K562 (cell line): ENCODE results near the gene MINDY4. TPM values are rescaled to one million over a fixed set of nuclear protein-coding genes. Genes with fewer than 3 reads are reported as not detected.

Source experiments
- ATAC-seq: fragments of 200-7000 bp; cut with Tn5 transposase; 3 replicates; pipeline ENCODE4 v1.9.1; 2020; ENCODE audit warnings: moderate library complexity
- BruUV-seq: library from RNA; stranded (reverse); fragments of 400-500 nt; replicated peaks from 2 replicates; lab custom pipeline; 2021; lab: Mats Ljungman, UMichigan
- CTCF ChIA-PET: fragments of 300-600 bp; formaldehyde crosslinking; extraction: SDS; loops from one replicate; lab custom pipeline; 2021; ENCODE audit warnings: low intra/inter-chr PET ratio; lab: Yijun Ruan, JAX
- POLR2A ChIA-PET: fragments of 300-600, 350-650 bp; sonication (Branson Sonifier 250); formaldehyde crosslinking; extraction: SDS; loops from one replicate; lab custom pipeline; 2021; ENCODE audit warnings: antibody characterized with exemption, inconsistent platforms; lab: Yijun Ruan, JAX
- DNase-seq, 4 experiments: peaks; one replicate each; pipeline versions ENCODE4 v3.0.0 to v3.0.0-alpha.2; 2011 to 2018; ENCODE audit warnings: low spot score in 3 of 4, mixed read lengths in 3 of 4; ENCODE audit errors: extremely low read depth in 1 of 4
- FAIRE-seq: peaks from 2 replicates; lab custom pipeline; 2011; peaks lifted over from hg19 to GRCh38; lab: Jason Lieb, UNC
- H2AFZ ChIP-seq: 2 replicates; pipeline ENCODE4 v1.6.0; 2011; ENCODE audit warnings: low read depth, low read length, control low read depth, inconsistent platforms
- H3K27ac ChIP-seq: fragments of 200-600 bp; 3 replicates; pipeline ENCODE4 v1.8.0; 2011; ENCODE audit warnings: low read depth, mild to moderate bottlenecking, control low read depth, inconsistent platforms, low read length, moderate library complexity, mixed read lengths; ENCODE audit errors: extremely low read depth
- H3K27me3 ChIP-seq, 2 experiments: fragments of 300-600 bp in 1 of 2; 2 replicates in 1 of 2; 3 replicates in 1 of 2; pipeline versions ENCODE4 v1.6.0 to v1.8.0; 2011; ENCODE audit warnings: inconsistent platforms in 2 of 2, low read length in 2 of 2, mild to moderate bottlenecking in 1 of 2, mixed read lengths in 1 of 2, moderate library complexity in 1 of 2; ENCODE audit not compliant: control insufficient read depth in 2 of 2, insufficient read depth in 2 of 2
- H3K36me3 ChIP-seq: fragments of 300-600 bp; 3 replicates; pipeline ENCODE4 v1.8.0; 2011; ENCODE audit warnings: mild to moderate bottlenecking, low read length, inconsistent platforms; ENCODE audit not compliant: control insufficient read depth, insufficient read depth
- H3K4me1 ChIP-seq, 2 experiments: fragments of 200-600 bp in 1 of 2; replicated peaks in 1 of 2; 2 replicates in 1 of 2; 3 replicates in 1 of 2; pipeline versions ENCODE4 v1.5.1 to v1.8.0; 2011; ENCODE audit warnings: inconsistent platforms in 2 of 2, low read length in 2 of 2, mild to moderate bottlenecking in 1 of 2, mixed read lengths in 1 of 2, moderate library complexity in 1 of 2; ENCODE audit not compliant: control insufficient read depth in 2 of 2, insufficient read depth in 2 of 2
- H3K4me2 ChIP-seq: 2 replicates; pipeline ENCODE4 v1.6.1; 2011; ENCODE audit warnings: low read length, control low read depth, inconsistent platforms, mixed read lengths; ENCODE audit not compliant: insufficient read depth
- H3K4me3 ChIP-seq: fragments of 200-600 bp; sonication (generic), shearing (Covaris generic); 2 replicates; pipeline ENCODE4 v1.5.1; 2016; ENCODE audit warnings: control low read depth, inconsistent platforms
- H3K79me2 ChIP-seq: fragments of 200-600 bp; 3 replicates; pipeline ENCODE4 v1.8.0; 2011; ENCODE audit warnings: low read length, inconsistent platforms; ENCODE audit not compliant: control insufficient read depth, insufficient read depth
- H3K9ac ChIP-seq, 2 experiments: 2 replicates each; pipeline versions ENCODE4 v1.6.0 to v1.6.1; 2011; ENCODE audit warnings: low read depth in 2 of 2, low read length in 2 of 2, control low read depth in 1 of 2, inconsistent platforms in 1 of 2, mild to moderate bottlenecking in 1 of 2, mixed read lengths in 1 of 2; ENCODE audit not compliant: insufficient read depth in 1 of 2
- H3K9me1 ChIP-seq: one replicate; pipeline ENCODE4 v1.6.0; 2011; ENCODE audit warnings: inconsistent platforms, mild to moderate bottlenecking, low read length, moderate library complexity; ENCODE audit not compliant: control insufficient read depth, insufficient read depth
- H3K9me3 ChIP-seq: replicated peaks from 2 replicates; pipeline ENCODE4 v1.5.1; 2011; ENCODE audit warnings: low read depth, low read length, inconsistent platforms; ENCODE audit not compliant: control insufficient read depth, insufficient read depth
- H4K20me1 ChIP-seq: replicated peaks from 2 replicates; pipeline ENCODE4 v1.6.1; 2011; ENCODE audit warnings: low read length, inconsistent platforms, mixed read lengths; ENCODE audit not compliant: control insufficient read depth, insufficient read depth
- CBX1 ChIP-seq: sonication (generic); IDR thresholded peaks from 2 replicates; pipeline ENCODE4 v1.6.1; 2016; ENCODE audit warnings: antibody characterized with exemption, low read depth, mild to moderate bottlenecking
- KDM5B ChIP-seq: fragments of 200-600 bp; sonication (generic); IDR thresholded peaks from 2 replicates; pipeline ENCODE4 v1.6.1; 2012; ENCODE audit warnings: low read depth, mild to moderate bottlenecking, moderate library complexity, low read length, control low read depth, inconsistent platforms; ENCODE audit not compliant: insufficient replicate concordance
- KLF1 ChIP-seq: fragments of 450-650 bp; IDR thresholded peaks from 2 replicates; pipeline ENCODE4 v1.6.1; 2016; ENCODE audit warnings: missing genetic modification characterization, missing compliant biosample characterization
- KLF13 ChIP-seq: fragments of 450-650 bp; IDR thresholded peaks from 2 replicates; pipeline ENCODE4 v1.6.1; 2016; ENCODE audit warnings: missing genetic modification characterization, low read depth, mild to moderate bottlenecking, missing compliant biosample characterization, moderate library complexity, borderline replicate concordance
- MED1 ChIP-seq: sonication (generic); formaldehyde crosslinking; IDR thresholded peaks from 2 replicates; pipeline ENCODE4 v1.8.1; 2023; ENCODE audit warnings: missing genetic modification reagents, borderline replicate concordance
- NELFE ChIP-seq: IDR thresholded peaks from 2 replicates; pipeline ENCODE4 v1.6.1; 2011; ENCODE audit warnings: mild to moderate bottlenecking; ENCODE audit not compliant: insufficient read depth, insufficient read length
- PHTF2 ChIP-seq: fragments of 250-450 bp; sonication (Bioruptor Pico); IDR thresholded peaks from 2 replicates; pipeline ENCODE4 v1.5.0; 2021; ENCODE audit warnings: mild to moderate bottlenecking
- POLR3G ChIP-seq: IDR thresholded peaks from 2 replicates; pipeline ENCODE4 v1.6.1; 2011; ENCODE audit not compliant: insufficient read length, insufficient replicate concordance; ENCODE audit errors: extremely low read depth
- SMAD1 ChIP-seq: fragments of 150-350 bp; IDR thresholded peaks from 2 replicates; pipeline ENCODE4 v1.6.1; 2014; ENCODE audit warnings: low read length, low read depth; ENCODE audit not compliant: partially characterized antibody
- TRIM24 ChIP-seq, 2 experiments: fragments of 450-650 bp; IDR thresholded peaks; 2 replicates each; pipeline ENCODE4 v1.6.1; 2016
- ZNF347 ChIP-seq: fragments of 450-650 bp; formaldehyde crosslinking; IDR thresholded peaks from 2 replicates; pipeline ENCODE4 v1.4.0; 2020; ENCODE audit warnings: low read depth, mild to moderate bottlenecking, moderate library complexity
- ZNF589 ChIP-seq: fragments of 200-800 bp; sonication (Bioruptor generic); IDR thresholded peaks from 2 replicates; pipeline ENCODE4 v1.6.1; 2016; ENCODE audit warnings: low read depth, missing genetic modification characterization, missing compliant biosample characterization
- WGBS: fragments of 100-300 bp; shearing (Covaris generic); methylation state at CpG from one replicate; pipeline ENCODE4 v1.1.6; 2016; ENCODE audit warnings: low coverage, mixed read lengths; ENCODE audit not compliant: insufficient coverage; ENCODE audit errors: missing lambda C conversion rate; 5-methylcytosine and 5-hydroxymethylcytosine counted together
- in situ Hi-C: fragments of 300-500 bp; cut with MboI; formaldehyde crosslinking; loops from 4 replicates; pipeline ENCODE4 v1.15.0; 2018; ENCODE audit warnings: inconsistent platforms, mixed read lengths
- intact Hi-C: fragments of 100-400 bp; cut with micrococcal nuclease; formaldehyde crosslinking; loops from 2 replicates; pipeline ENCODE4 v1.14.2; 2022
- polyA plus RNA-seq, 8 experiments: library from polyadenylated mRNA; depleted of rRNA in 4 of 8; stranded (reverse) in 5 of 8; unstranded in 3 of 8; fragments of >200 nt; fragmentation: Nextera tagmentation in 2 of 8; fragmentation: Illumina TruSeq in 1 of 8; extraction: Ambion mirVana in 2 of 8; extraction: Trizol in 1 of 8; gene quantifications; 2 replicates each; pipeline versions ENCODE4 v1.2.1 to v1.2.3, GENCODE V29; 2011 to 2014; ENCODE audit warnings: inconsistent platforms in 1 of 8, missing spikeins in 1 of 8
- total RNA-seq, 7 experiments: library from RNA; depleted of rRNA in 6 of 7; stranded (reverse); fragments of >200 nt in 6 of 7; fragmentation: Illumina TruSeq in 2 of 7; extraction: Trizol in 2 of 7; gene quantifications; 2 replicates each; pipeline versions ENCODE4 v1.2.1 to v1.2.3, GENCODE V29; 2011 to 2021; ENCODE audit warnings: low replicate concordance in 1 of 7
- TF ChIP-seq, protein P1 (sequence below), 2 experiments: IDR thresholded peaks; 2 replicates each; pipeline ENCODE4 v1.6.1; 2012; ENCODE audit warnings: improper control_type of control experiment in 2 of 2, low read depth in 2 of 2, low read length in 2 of 2, borderline replicate concordance in 1 of 2

Gene MINDY4
- total and polyA plus RNA-seq, 9 of the 15 experiments (the other 6 are each of a cell fraction or from before 2014, with no cell fraction given) = 2.1 to 16.7 (median 11.0) TPM

GRCh38 chr7:30927040-30927439 lies 155.8 kb downstream of the MINDY4 start:
- peaks cover 7% of the 10 kb centered on the region for H3K9me1 ChIP-seq
- in situ Hi-C loops = no loop called here
- WGBS = 35% methylated on average over 3 of the region's 3 CpGs
- H3K4me3 ChIP-seq = no peak overlapping the region
- H4K20me1 ChIP-seq = no peaks in the 10 kb centered on the region
- no peak overlapping the region for H3K27ac ChIP-seq
- no TSS peak for BruUV-seq
- H3K79me2 ChIP-seq = no peaks in the 10 kb centered on the region
- POLR2A ChIA-PET = no interaction called here
- H2AFZ ChIP-seq = no peak overlapping the region
- peaks cover 5 to 18% of the 10 kb centered on the region in 2 experiments; a peak in 4 of 5 replicates for H3K4me1 ChIP-seq
- ATAC-seq (no peak), FAIRE-seq (no peak), DNase-seq (peak in 1 of 4 experiments; percentile 5)
- H3K27me3 ChIP-seq = no peaks in the 10 kb centered on the region
- intact Hi-C loops = no loop called here
- H3K9me3 ChIP-seq = no peaks in the 10 kb centered on the region
- CTCF ChIA-PET = no interaction called here
- no peaks in the 10 kb centered on the region for H3K36me3 ChIP-seq
- H3K9ac ChIP-seq = no peak overlapping the region
- no peak overlapping the region for H3K4me2 ChIP-seq
- no peak for TF ChIP-seq PHTF2 (CRISPR knock-in tag)
- TF ChIP-seq SMAD1 = no peak
- TF ChIP-seq MED1 (CRISPR knock-in tag) = no peak
- no peak for TF ChIP-seq KDM5B
- no peak for TF ChIP-seq CBX1
- TF ChIP-seq KLF1 (tag) = no peak
- no peak for TF ChIP-seq KLF13
- no peak for TF ChIP-seq TRIM24 (IDR thresholded peaks at IDR 0.05)
- TF ChIP-seq ZNF589 (CRISPR knock-in tag) = no peak
- no peak for TF ChIP-seq NELFE
- no peak for TF ChIP-seq POLR3G
- TF ChIP-seq ZNF347 (CRISPR knock-in tag) = no peak
- TF ChIP-seq, protein P1, sequence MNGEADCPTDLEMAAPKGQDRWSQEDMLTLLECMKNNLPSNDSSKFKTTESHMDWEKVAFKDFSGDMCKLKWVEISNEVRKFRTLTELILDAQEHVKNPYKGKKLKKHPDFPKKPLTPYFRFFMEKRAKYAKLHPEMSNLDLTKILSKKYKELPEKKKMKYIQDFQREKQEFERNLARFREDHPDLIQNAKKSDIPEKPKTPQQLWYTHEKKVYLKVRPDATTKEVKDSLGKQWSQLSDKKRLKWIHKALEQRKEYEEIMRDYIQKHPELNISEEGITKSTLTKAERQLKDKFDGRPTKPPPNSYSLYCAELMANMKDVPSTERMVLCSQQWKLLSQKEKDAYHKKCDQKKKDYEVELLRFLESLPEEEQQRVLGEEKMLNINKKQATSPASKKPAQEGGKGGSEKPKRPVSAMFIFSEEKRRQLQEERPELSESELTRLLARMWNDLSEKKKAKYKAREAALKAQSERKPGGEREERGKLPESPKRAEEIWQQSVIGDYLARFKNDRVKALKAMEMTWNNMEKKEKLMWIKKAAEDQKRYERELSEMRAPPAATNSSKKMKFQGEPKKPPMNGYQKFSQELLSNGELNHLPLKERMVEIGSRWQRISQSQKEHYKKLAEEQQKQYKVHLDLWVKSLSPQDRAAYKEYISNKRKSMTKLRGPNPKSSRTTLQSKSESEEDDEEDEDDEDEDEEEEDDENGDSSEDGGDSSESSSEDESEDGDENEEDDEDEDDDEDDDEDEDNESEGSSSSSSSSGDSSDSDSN (IDR thresholded peaks at IDR 0.05; ENCODE audit: borderline replicate concordance in 1 of 2, low read depth in 2 of 2, low read length in 2 of 2) = no peak
